Fibroblast of skin of left quadriceps (primary cell): ENCODE results near the gene ADARB1.
"Not testable (repeated sequence)": the region's sequence is repeated elsewhere in the genome, so short reads cannot be mapped to it uniquely, and the experiment has no call there.

Experiments used
- DNase-seq, 2 experiments: peaks; one replicate each; pipeline ENCODE4 v3.0.0-alpha.2; 2013; ENCODE audit warnings: low read depth in 2 of 2

The ADARB1 gene

GRCh38 chr21:45116066-45116465 is 41.7 kb downstream of the ADARB1 start:
- DNase-seq, result no peak

GRCh38 chr21:45117314-45117713 is 42.9 kb downstream of the ADARB1 start:
- no peak for DNase-seq

- DNase-seq, result no peak
These were observed 43.7 kb downstream of the ADARB1 start for GRCh38 chr21:45118099-45118498.

- DNase-seq, result no peak
These were observed 45.4 kb downstream of the ADARB1 start for GRCh38 chr21:45119812-45120211.

GRCh38 chr21:45120975-45121374 is 46.6 kb downstream of the ADARB1 start:
- DNase-seq, result no peak

GRCh38 chr21:45122030-45122429 is 47.6 kb downstream of the ADARB1 start:
- DNase-seq, result no peak

GRCh38 chr21:45122432-45123132 is 48.2 kb downstream of the ADARB1 start:
- DNase-seq, result no peak

GRCh38 chr21:45123440-45123839 is 49.1 kb downstream of the ADARB1 start:
- DNase-seq, result no peak

GRCh38 chr21:45124596-45124995 is 50.2 kb downstream of the ADARB1 start:
- DNase-seq, result no peak

GRCh38 chr21:45125357-45125756 is 51.0 kb downstream of the ADARB1 start:
- DNase-seq, result no peak

- DNase-seq, result no peak
These were observed 51.8 kb downstream of the ADARB1 start for GRCh38 chr21:45126204-45126626.

GRCh38 chr21:45126983-45127382 is 52.6 kb downstream of the ADARB1 start:
- DNase-seq, result no peak

- DNase-seq, result no peak
These were observed 53.6 kb downstream of the ADARB1 start for GRCh38 chr21:45127937-45128336.

- peak; percentile 18 to 20 for DNase-seq
These were observed 54.3 kb downstream of the ADARB1 start for GRCh38 chr21:45128613-45129188.

- peak in 1 of 2 experiments; percentile 20 for DNase-seq
These were observed 55.0 kb downstream of the ADARB1 start for GRCh38 chr21:45129189-45129923.

- peak; percentile 52 to 54 for DNase-seq
These were observed 56.0 kb downstream of the ADARB1 start for GRCh38 chr21:45130324-45130774.

- no peak for DNase-seq
These were observed 57.2 kb downstream of the ADARB1 start for GRCh38 chr21:45131537-45131999.

GRCh38 chr21:45132841-45133573 is 58.6 kb downstream of the ADARB1 start:
- peak in 1 of 2 experiments; percentile 22 for DNase-seq

GRCh38 chr21:45133574-45134278 is 59.3 kb downstream of the ADARB1 start:
- not testable (repeated sequence) for DNase-seq

- no peak for DNase-seq
These were observed 60.1 kb downstream of the ADARB1 start for GRCh38 chr21:45134279-45135076.
